A549 (cell line): ENCODE results near the gene APH1B.

Experiments
- CEBPB ChIP-seq, 2 experiments: fragments of >200 bp in 1 of 2; sonication (Bioruptor Twin) in 1 of 2; formaldehyde crosslinking in 1 of 2; IDR thresholded peaks; 2 replicates each; pipeline ENCODE4 v1.6.1; 2012 to 2016
- CHD2 ChIP-seq: fragments of 150-350 bp; IDR thresholded peaks from 2 replicates; pipeline ENCODE4 v1.6.1; 2014; ENCODE audit warnings: low read length; ENCODE audit not compliant: partially characterized antibody
- CHD4 ChIP-seq: fragments of 200-600 bp; sonication (generic); IDR thresholded peaks from 2 replicates; pipeline ENCODE4 v1.6.1; 2016; ENCODE audit warnings: antibody characterized with exemption, mild to moderate bottlenecking, borderline replicate concordance
- FOSL2 ChIP-seq, 2 experiments: fragments of 450-650 bp in 1 of 2; fragments of >200 bp in 1 of 2; sonication (Bioruptor Twin) in 1 of 2; formaldehyde crosslinking; IDR thresholded peaks; 2 replicates each; pipeline versions ENCODE4 v1.5.0 to v1.6.1; 2016 to 2020; ENCODE audit warnings: mild to moderate bottlenecking in 1 of 2, moderate library complexity in 1 of 2
- MAZ ChIP-seq: fragments of 150-350 bp; IDR thresholded peaks from 2 replicates; pipeline ENCODE4 v1.6.1; 2014; ENCODE audit warnings: antibody characterized with exemption, low read depth, low read length, borderline replicate concordance
- POLR2A ChIP-seq: IDR thresholded peaks from 2 replicates; pipeline ENCODE4 v1.6.1; 2012; ENCODE audit warnings: mild to moderate bottlenecking, low read length
- SREBF2 ChIP-seq: fragments of 450-650 bp; IDR thresholded peaks from 2 replicates; pipeline ENCODE4 v1.6.1; 2014; ENCODE audit warnings: mild to moderate bottlenecking, moderate library complexity
- TP53 ChIP-seq: fragments of 250-450 bp; sonication (Bioruptor Pico); IDR thresholded peaks from 2 replicates; pipeline ENCODE4 v1.5.0; 2021; ENCODE audit warnings: mild to moderate bottlenecking, moderate library complexity
- TF ChIP-seq, protein P1 (sequence below): fragments of >200 bp; sonication (Bioruptor Twin); formaldehyde crosslinking; IDR thresholded peaks from 3 replicates; pipeline ENCODE4 v1.5.1; 2016
- TF ChIP-seq, protein P2 (sequence below): IDR thresholded peaks from 2 replicates; pipeline ENCODE4 v1.6.1; 2012
- TF ChIP-seq, protein P3 (sequence below): fragments of 450-650 bp; IDR thresholded peaks from 2 replicates; pipeline ENCODE4 v1.6.1; 2014; ENCODE audit warnings: antibody characterized with exemption
- TF ChIP-seq, protein P4 (sequence below): fragments of 150-350 bp; IDR thresholded peaks from 2 replicates; pipeline ENCODE4 v1.6.1; 2014; ENCODE audit warnings: low read depth, mild to moderate bottlenecking, low read length

DNA sequence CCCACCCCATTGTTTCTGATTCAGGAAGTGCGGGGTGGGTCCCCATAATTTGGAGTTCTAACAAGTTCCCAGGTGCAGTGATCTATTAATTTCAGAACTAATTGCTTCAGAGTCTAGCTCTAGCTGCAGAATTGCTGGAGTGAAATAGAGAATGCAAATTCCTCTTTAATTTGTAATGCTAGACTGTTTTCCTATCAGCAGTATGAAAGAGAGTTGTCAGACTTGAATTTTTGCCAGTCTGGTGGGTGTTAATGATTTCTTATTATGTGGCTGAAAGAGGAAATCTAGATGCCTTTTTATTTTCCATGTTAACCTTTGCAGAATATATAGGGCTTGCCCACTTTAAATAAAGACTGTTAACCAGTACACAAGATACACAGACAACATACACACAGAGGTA is 23.7 kb downstream of the APH1B start:
- TF ChIP-seq, protein P1, sequence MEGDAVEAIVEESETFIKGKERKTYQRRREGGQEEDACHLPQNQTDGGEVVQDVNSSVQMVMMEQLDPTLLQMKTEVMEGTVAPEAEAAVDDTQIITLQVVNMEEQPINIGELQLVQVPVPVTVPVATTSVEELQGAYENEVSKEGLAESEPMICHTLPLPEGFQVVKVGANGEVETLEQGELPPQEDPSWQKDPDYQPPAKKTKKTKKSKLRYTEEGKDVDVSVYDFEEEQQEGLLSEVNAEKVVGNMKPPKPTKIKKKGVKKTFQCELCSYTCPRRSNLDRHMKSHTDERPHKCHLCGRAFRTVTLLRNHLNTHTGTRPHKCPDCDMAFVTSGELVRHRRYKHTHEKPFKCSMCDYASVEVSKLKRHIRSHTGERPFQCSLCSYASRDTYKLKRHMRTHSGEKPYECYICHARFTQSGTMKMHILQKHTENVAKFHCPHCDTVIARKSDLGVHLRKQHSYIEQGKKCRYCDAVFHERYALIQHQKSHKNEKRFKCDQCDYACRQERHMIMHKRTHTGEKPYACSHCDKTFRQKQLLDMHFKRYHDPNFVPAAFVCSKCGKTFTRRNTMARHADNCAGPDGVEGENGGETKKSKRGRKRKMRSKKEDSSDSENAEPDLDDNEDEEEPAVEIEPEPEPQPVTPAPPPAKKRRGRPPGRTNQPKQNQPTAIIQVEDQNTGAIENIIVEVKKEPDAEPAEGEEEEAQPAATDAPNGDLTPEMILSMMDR = no peak
- TF ChIP-seq SREBF2 = no peak
- no peak for TF ChIP-seq TP53 (CRISPR knock-in tag)
- TF ChIP-seq POLR2A = no peak
- TF ChIP-seq, protein P2, sequence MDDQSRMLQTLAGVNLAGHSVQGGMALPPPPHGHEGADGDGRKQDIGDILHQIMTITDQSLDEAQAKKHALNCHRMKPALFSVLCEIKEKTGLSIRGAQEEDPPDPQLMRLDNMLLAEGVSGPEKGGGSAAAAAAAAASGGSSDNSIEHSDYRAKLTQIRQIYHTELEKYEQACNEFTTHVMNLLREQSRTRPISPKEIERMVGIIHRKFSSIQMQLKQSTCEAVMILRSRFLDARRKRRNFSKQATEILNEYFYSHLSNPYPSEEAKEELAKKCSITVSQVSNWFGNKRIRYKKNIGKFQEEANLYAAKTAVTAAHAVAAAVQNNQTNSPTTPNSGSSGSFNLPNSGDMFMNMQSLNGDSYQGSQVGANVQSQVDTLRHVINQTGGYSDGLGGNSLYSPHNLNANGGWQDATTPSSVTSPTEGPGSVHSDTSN = no peak
- TF ChIP-seq CHD2 = no peak
- TF ChIP-seq, protein P3, sequence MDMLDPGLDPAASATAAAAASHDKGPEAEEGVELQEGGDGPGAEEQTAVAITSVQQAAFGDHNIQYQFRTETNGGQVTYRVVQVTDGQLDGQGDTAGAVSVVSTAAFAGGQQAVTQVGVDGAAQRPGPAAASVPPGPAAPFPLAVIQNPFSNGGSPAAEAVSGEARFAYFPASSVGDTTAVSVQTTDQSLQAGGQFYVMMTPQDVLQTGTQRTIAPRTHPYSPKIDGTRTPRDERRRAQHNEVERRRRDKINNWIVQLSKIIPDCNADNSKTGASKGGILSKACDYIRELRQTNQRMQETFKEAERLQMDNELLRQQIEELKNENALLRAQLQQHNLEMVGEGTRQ = no peak
- no peak for TF ChIP-seq CHD4
- no peak for TF ChIP-seq CEBPB (IDR thresholded peaks at IDR 0.05)
- no peak for TF ChIP-seq MAZ
- TF ChIP-seq FOSL2 (IDR thresholded peaks at IDR 0.05) = no peak
- no peak for TF ChIP-seq FOSL2 (CRISPR knock-in tag; IDR thresholded peaks at IDR 0.05)
- TF ChIP-seq, protein P4, sequence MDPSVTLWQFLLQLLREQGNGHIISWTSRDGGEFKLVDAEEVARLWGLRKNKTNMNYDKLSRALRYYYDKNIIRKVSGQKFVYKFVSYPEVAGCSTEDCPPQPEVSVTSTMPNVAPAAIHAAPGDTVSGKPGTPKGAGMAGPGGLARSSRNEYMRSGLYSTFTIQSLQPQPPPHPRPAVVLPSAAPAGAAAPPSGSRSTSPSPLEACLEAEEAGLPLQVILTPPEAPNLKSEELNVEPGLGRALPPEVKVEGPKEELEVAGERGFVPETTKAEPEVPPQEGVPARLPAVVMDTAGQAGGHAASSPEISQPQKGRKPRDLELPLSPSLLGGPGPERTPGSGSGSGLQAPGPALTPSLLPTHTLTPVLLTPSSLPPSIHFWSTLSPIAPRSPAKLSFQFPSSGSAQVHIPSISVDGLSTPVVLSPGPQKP = no peak
